NCI-H2196 treated with DMSO at 0.1 percent for 48 hours (cell line): ENCODE results near the gene LCLAT1.
A peak's percentile ranks its signal among the peaks of the same experiment; 100 is the strongest.
"Not testable (repeated sequence)": the region's sequence is repeated elsewhere in the genome, so short reads cannot be mapped to it uniquely, and the experiment has no call there.

ENCODE experiments used
- DNase-seq: peaks from one replicate; lab custom pipeline; 2025; ENCODE audit not compliant: unreplicated experiment; lab: John Stamatoyannopoulos, UW

LCLAT1 gene

DNA sequence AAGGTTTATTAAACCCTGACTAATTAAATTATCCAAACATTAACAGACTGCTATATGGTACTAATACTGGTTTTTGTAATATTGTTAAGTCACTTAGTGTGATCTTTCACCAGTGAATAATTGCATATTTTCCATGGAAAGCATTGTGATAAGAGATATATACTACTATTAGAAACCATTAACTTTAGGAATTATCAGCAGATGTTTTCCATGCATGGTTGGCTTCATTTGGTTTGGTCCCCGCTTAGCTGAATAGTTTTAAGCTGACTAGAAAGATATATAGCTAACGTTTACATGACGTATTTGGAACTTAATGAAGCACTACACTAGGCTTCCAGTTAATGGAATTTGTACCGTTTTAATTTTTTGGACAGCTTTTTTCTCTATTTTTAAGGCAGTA is 37.9 kb downstream of the LCLAT1 start:
- no peak for DNase-seq

DNA sequence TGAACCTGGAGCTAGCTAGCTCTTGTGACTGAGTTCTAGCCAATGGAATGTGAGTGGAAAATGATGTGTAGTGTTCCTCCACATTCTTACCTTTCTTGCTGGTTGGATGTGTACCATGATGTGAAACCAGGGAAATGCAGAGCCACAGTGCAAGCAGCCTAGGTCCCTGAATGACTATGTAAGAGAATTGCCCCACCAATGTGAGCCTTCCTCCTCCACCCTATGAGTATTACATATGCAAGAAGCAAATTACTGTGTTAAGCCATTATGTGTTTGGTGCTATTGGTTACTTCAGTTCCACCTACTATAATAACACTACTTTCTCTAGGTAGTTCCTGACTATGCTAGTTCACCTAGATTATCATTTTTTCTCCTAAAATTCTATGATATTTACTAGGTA is 39.6 kb downstream of the LCLAT1 start:
- DNase-seq: no peak

DNA sequence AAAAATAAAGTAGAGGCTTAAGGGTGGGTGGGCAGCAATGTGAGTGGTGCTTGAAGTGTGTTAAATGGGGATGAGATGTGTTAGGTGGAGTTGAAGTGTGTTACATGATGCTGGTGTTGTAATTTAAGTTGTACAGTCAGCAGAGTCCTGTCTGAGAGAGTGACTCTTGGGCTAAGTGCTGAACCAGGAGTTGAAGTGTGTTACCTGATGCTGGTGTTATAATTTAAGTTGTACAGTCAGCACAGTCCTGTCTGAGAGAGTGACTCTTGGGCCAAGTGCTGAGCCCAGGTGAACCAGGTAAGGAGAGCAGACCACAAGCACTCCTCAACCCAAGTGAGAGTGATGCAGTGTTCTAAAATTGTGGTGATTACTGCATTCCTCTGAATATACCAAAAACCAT is 40.6 kb downstream of the LCLAT1 start:
- no peak for DNase-seq

DNA sequence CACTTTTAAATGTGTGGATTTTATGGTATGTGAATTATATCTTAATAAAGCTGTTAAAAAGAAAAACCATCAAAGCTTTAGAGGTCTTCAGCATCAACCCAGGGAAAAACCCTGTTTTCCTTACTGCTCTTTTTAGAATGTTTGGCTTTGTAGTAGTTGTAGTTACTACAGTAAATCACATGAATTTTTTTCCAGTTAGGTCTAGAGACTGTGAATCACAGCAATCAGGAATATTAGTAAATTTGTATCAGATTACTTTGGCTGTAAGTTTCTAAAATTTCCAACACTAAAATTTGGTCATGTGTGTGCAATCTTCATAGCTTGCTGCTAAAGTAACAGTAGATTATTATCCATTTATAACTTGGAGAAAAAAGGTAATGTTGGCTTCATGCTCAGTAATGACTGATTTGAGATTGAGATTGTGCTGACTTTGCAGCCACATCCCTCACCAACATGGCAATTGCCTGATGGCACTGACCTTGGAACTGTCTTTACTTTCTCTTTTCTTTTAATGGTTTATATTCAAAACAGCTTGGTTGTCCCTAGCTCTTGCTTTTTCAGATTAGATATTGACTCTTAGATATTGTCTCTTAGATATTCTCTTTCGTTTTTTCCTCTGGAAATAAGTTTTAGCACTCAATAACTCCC is 41.1 kb downstream of the LCLAT1 start:
- DNase-seq: no peak

- DNase-seq: no peak
Observed at GRCh38 chr2:30491225-30491624, 44.2 kb downstream of the LCLAT1 start.

GRCh38 chr2:30492185-30492584 is 45.1 kb downstream of the LCLAT1 start:
- no peak for DNase-seq

DNA sequence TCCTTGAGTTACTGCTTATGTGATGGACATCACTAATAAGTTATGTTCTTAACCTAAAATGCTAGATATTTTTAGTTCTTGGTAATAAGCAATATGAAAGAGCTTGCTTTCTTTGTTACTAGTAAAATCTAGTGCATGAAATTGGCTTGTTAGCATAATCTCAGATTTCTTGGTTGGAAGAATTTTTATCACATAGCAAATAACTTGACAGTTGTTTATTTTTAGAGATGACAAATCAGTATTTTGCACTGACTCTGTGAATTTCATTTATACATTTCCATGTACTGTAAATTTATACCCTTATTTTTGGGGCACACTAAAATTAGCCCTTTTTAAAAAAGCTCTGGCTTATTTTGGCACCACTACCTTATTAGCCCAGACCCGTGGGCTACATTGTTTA is 45.6 kb downstream of the LCLAT1 start:
- DNase-seq: no peak

DNA sequence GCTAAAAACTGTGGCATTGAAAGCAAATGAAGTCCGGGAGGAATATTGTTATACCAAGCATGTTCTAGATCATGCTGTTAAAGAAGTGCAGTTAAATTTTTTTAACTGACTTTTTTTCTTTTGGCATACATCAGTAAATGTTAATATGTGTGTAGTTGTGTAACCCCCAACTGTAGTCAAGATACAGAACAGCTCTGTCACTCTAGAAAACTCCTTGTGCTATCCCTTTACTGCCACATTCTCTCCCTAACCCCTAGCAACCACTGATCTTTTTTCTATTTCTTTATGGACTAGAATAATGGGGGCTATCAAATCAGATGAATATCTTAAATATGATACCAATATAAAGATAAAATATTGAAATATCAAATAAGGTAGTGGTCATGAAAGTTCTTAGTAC is 46.4 kb downstream of the LCLAT1 start:
- no peak for DNase-seq

- not testable (repeated sequence) for DNase-seq
Observed at GRCh38 chr2:30495896-30496295, 48.9 kb downstream of the LCLAT1 start.

- DNase-seq: no peak
Observed at GRCh38 chr2:30499681-30500080, 52.6 kb downstream of the LCLAT1 start.

GRCh38 chr2:30500699-30501098 is 53.7 kb downstream of the LCLAT1 start:
- DNase-seq: no peak

DNA sequence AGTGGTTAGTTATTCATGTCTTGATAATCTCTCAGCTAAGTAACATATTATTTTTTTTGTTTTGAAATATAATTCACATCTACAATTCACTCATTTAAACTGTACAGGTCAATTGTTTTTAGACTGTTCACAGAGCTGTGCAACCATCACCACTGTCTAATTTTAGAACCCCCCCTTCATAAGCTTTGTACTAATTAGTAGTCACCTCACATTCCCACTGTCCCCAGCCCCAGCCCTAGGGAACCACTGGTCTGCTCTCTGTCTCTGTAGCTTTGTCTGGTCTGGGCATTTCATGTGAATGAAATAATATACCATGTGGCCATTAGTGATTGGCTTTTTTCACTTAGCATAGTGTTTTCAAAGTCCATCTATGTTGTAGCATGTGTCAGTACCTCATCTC is 55.3 kb downstream of the LCLAT1 start:
- no peak for DNase-seq

DNA sequence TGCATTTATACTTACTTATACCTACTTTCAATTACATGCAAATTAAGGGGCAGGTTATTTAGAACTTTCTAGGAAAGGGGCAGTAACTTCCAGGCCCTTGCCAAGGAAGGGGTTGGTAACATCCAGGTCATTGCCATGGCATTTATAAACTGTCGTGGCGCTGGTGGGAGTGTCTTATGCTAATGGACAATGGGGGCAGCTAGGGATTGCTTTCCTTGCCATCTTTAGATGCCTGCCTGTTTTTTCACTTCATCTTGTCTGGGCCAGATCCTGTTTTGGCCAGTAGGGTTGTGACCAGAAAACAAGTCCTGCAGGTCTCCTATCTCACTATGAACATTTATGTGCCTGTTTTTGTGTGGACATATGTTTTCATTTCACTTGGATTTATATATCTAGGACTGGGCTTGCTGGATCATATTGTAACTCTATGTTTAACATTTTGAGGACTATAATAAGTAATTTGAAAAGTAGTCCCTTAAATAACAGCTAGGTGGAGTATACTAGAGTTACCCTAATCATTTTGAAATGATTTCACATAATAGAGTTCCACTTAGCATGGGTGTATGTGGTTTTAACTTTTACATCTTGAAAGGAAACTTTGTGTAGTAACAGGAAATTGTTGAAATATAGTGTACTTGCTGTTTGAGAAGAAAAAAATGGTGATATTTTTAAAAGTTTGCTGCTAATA is 56.1 kb downstream of the LCLAT1 start:
- no peak for DNase-seq

DNA sequence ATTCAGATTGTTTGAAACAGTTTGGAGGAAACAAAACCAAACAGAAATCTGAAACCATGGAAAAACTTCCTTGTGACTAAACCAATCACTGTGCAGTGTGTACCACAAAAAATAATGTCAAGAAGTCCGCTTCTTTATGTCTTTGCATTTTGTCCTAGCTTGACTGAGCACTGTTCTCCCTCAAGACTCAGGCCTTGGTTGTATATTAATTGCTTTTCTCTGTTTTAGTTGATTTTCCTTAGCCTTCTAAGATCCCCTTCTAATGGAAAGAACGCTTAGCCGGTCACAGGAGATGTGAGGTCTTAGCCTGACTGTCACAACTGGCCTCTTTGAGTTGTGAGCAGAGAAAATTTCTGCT is 56.6 kb downstream of the LCLAT1 start:
- DNase-seq: no peak

DNA sequence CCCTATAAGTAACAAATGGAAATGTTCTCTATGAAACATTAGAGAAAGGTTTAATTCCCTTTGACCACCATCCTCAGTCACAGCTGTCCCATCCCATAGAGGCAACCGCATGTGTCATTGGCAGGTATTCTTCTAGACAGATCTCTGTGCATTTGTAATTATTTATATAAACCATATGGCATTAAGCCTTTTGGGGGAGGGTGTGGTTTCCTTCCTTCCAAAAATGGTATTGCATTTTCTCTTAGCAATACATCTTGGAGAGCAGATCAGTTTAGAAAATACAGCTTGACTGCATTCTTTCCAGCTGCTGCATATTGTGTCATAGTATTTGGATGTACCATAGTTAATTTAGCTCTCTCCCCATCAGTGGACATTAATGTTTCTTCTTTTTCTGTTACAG is 57.7 kb downstream of the LCLAT1 start:
- DNase-seq: no peak

DNA sequence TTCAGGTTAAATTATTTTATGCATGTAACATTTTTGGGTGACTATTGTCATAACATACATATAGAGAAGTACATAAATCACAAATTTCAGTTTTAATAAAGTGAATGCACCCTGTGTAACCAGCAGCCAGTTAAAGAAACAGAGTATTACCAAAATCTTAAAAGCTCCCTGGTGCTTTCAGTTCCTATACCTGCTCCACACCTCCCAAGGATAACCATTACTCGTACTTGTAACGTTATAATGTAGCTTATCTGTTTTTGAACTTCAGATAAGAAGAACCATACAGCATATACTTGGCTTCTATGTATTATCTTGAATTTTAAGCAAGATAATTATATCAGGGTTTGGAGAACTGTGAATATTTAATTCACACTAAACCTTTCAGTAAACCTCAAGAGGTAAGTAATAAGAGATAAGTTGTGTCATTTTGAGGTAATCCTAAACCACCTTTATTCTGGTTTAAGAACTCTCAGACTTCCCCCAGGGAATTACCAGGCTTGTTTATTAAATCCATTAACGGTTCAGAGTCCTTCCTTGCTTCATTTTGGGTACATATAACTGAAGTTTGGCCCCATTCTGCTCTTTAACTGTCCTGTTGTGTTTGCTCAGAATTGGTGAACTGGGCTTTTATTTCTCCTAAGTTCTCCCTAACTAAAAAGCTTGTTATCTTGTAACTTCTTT is 58.6 kb downstream of the LCLAT1 start:
- no peak for DNase-seq

DNA sequence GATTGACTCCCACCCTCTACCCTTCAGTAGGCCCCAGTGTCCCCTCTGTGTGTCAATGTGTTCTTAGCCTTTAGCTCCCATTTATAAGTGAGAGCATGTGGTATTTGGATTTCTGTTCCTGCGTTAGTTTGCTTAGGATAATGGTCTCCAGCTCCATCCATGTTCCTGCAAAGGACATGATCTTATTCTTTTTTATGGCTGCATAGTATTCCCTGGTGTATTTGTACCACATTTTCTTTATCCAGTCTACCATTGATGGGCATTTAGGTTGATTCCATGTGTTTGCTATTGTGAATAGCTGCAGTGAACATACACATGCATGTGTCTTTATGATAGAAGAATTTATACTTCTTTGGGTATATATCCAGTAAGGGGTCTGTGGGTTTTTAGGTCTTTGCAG is 60.4 kb downstream of the LCLAT1 start:
- not testable (repeated sequence) for DNase-seq

GRCh38 chr2:30509716-30510115 is 62.7 kb downstream of the LCLAT1 start:
- no peak for DNase-seq

DNA sequence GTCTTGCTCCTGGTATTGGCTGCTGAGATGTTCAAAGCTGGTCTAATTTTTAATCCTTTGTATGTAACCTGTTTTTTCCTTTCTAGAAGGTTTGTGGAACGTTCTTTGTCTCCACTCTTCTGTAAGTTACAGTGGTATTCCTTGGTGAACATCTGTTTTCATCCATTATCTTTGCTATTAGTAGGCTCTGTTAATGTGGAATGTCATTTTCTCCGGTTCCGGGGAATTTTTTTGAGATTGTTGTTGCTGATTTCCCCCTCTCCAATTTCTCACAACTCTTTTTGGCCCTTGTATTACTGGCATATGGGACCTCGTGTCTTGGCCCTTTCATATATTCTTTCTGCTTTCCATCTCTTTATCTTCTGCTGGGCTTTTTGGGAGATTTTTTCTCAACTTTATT is 63.4 kb downstream of the LCLAT1 start:
- no peak for DNase-seq

DNA sequence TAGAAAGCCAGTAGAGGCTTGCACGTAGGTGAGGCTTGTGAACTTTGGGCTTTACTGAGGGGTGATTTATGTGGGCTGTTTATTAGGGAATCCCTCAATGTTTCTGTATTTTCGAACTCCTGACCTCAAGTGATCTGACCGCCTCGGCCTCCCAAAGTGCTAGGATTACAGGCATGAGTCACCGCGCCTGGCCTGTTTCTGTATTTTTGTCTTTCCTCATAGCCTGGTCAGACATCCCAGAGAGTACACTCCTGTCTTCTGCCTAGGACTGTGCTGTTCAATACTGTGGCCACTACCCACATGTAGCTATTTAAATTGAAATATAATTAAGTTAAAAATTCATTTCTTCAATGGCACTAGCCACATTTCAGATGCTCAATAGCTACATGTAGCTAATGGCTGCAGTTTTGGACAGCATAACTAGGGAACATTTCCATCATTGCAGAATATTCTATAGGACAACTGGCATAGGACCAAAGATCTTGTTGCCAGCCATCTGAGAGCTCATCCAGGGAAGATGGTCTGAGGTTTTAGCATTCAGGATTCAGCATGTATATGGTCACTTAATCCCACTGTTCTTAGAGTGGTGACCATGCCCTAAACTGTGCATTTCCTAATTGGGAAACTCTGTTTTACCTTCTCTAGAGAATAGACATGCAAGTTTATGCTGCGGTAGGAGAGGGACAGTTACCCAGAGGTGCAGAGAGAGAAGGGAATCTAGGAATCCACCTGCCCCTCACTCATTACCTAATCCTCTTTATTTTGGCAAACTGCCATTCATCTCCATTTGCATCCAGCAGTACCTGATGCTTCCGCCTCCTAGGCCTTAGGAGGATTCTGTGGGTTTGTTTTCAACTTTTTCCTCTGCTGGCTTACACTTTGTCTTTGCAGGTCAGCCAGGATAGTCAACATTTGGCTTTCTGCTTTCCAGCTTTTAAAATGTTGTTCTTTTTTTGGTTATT is 64.4 kb downstream of the LCLAT1 start:
- DNase-seq: peak; percentile 24

DNA sequence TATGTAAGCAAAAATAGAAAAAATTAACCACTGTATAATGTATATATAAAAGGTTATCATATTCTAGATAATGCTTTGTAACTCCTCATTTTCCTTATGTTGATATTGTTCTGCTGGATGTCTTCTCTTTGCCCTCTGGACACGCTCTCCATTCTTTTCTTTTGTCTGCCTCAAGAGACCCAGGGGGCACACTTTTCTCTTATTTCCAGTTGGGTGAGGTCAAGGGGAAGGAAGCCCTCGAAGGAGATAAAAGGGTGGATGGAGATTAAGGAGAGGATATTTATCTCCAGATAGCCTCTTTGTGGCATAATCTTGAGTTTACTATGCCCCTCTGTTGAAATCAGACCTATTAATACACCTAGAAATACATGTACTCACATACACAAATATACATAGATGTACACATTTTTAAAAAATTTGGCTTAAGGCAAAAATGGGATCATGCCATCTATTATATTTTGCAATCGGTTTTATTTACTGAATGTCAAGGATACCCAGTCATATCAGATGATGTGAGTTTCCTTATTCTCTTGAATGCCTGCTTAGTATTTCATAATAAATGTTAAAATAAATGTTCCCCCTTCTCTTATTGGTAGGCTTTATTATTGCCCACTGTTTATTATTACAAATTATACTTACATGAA is 65.3 kb downstream of the LCLAT1 start:
- no peak for DNase-seq
